NB4 (cell line): ENCODE results near the gene CCDC47.
"Not testable (repeated sequence)": the region's sequence is repeated elsewhere in the genome, so short reads cannot be mapped to it uniquely, and the experiment has no call there.

ENCODE experiments used
- DNase-seq: peaks from one replicate; pipeline ENCODE4 v3.0.0; 2010; ENCODE audit warnings: low read depth
- H3K4me3 ChIP-seq: one replicate; pipeline ENCODE4 v1.5.1; 2011; ENCODE audit warnings: mild to moderate bottlenecking, low read depth, low read length, moderate library complexity
- MYC ChIP-seq: IDR thresholded peaks from 2 replicates; pipeline ENCODE4 v1.6.1; 2011; ENCODE audit warnings: low read depth, low read length
- POLR2A ChIP-seq: IDR thresholded peaks from 2 replicates; pipeline ENCODE4 v1.6.1; 2011; ENCODE audit warnings: mild to moderate bottlenecking; ENCODE audit not compliant: insufficient read length; ENCODE audit errors: extremely low read depth
- TF ChIP-seq, protein P1 (sequence below): IDR thresholded peaks from one replicate; pipeline ENCODE4 v1.5.1; 2012; ENCODE audit warnings: low read depth, low read length
- TF ChIP-seq, protein P2 (sequence below): IDR thresholded peaks from 2 replicates; pipeline ENCODE4 v1.6.1; 2011; ENCODE audit warnings: low read depth, low read length

CCDC47 gene

GRCh38 chr17:63804328-63804727, 30.9 kb upstream of the CCDC47 start:
- no peak for DNase-seq
- no peak overlapping the region for H3K4me3 ChIP-seq

DNA sequence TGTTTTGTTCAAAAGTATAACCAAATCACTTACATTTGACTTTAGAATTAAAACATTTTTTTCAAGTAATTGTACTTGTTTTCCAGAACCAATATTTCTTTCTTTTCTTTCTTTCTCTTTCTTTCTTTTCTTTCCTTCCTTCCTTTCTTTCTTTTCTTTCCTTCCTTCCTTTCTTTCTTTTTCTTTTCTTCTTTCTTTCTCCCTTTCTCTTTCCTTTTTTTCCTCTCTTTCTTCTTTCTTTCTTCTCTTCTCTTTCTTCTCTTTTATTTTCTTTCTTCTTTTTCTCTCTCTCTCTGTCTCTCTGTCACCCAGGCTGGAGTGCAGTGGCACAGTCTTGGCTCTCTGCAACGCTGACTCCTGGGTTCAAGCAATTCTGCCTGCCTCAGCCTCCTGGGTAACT, 27.4 kb upstream of the CCDC47 start:
- no peak overlapping the region for H3K4me3 ChIP-seq
- no peak for DNase-seq
- TF ChIP-seq MYC (no peak), POLR2A (no peak)

More at GRCh38 chr17:63804328-63804727, 30.9 kb upstream of the CCDC47 start:
- TF ChIP-seq, protein P1, sequence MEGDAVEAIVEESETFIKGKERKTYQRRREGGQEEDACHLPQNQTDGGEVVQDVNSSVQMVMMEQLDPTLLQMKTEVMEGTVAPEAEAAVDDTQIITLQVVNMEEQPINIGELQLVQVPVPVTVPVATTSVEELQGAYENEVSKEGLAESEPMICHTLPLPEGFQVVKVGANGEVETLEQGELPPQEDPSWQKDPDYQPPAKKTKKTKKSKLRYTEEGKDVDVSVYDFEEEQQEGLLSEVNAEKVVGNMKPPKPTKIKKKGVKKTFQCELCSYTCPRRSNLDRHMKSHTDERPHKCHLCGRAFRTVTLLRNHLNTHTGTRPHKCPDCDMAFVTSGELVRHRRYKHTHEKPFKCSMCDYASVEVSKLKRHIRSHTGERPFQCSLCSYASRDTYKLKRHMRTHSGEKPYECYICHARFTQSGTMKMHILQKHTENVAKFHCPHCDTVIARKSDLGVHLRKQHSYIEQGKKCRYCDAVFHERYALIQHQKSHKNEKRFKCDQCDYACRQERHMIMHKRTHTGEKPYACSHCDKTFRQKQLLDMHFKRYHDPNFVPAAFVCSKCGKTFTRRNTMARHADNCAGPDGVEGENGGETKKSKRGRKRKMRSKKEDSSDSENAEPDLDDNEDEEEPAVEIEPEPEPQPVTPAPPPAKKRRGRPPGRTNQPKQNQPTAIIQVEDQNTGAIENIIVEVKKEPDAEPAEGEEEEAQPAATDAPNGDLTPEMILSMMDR = no peak
- TF ChIP-seq, protein P2, sequence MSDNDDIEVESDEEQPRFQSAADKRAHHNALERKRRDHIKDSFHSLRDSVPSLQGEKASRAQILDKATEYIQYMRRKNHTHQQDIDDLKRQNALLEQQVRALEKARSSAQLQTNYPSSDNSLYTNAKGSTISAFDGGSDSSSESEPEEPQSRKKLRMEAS = no peak
- no peak for TF ChIP-seq MYC
- no peak for TF ChIP-seq POLR2A

- TF ChIP-seq, protein P2 = no peak
- TF ChIP-seq MYC (no peak), POLR2A (no peak)
- TF ChIP-seq, protein P1 = no peak
- no peak overlapping the region for H3K4me3 ChIP-seq
- DNase-seq = no peak
These were observed 25.2 kb upstream of the CCDC47 start for GRCh38 chr17:63798572-63799106.

- DNase-seq, H3K4me3 ChIP-seq: not testable (repeated sequence)
These were observed 23.0 kb upstream of the CCDC47 start for GRCh38 chr17:63796375-63796774.

DNA sequence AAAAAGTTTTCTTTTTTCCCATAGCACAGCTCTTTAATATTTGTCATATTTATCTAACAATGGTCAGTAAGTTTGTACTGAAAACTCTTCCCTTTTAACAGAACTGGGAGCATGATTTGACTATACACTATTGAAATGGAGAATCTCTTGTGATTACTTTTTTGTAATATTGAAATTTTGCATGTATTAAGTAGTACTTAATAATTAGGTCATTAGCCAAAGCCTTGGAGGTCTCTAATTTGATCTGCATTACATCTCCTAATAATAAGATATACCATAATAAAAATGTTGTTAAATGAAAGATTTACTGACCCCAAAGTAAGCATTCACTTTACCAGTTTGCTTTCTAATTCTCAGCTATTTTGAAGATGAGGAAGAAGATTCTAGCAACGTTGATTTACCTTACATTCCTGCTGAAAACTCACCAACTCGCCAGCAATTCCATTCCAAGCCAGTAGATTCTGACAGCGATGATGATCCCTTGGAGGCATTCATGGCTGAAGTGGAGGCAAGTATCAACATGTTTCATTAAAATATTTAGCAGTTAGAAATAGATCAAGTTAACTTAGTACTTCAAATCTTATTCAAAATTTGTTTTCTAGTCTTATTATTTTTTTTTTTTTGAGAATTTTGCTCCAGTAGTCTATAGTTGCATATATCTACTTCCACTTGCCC, 18.8 kb upstream of the CCDC47 start:
- no peak for DNase-seq
- no peak for TF ChIP-seq MYC
- TF ChIP-seq, protein P1 = no peak
- TF ChIP-seq POLR2A = no peak
- TF ChIP-seq, protein P2 = no peak
- H3K4me3 ChIP-seq = no peak overlapping the region

DNA sequence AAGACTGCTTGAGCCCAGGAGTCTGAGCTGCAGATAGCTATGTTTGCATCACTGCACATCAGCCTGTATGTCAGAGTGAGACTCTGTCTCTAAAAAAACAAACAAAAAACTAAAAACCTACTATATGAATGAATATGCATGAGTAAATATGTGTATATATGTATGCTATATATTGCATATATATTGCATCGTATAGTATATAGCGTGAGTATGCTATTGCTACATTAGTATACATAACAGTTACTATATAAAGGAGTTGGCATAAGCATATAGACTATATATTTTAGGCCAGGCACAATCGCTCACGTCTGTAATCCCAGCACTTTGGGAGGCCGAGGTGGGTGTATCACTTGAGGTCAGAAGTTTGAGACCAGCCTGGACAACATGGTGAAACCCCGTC, 16.7 kb upstream of the CCDC47 start:
- H3K4me3 ChIP-seq = no peak overlapping the region
- TF ChIP-seq POLR2A (no peak), MYC (no peak)
- TF ChIP-seq, protein P1 = no peak
- TF ChIP-seq, protein P2 = no peak
- DNase-seq = no peak
